GM18907 (cell line): ENCODE measurements around the gene ITGBL1.

Source experiments
- ATAC-seq: cut with Tn5 transposase; IDR thresholded peaks from one replicate; pipeline ENCODE4 v1.9.1; 2021; ENCODE audit warnings: mild to moderate bottlenecking, moderate library complexity; ENCODE audit not compliant: unreplicated experiment

ITGBL1 gene

GRCh38 chr13:101554420-101555125 lies 102.1 kb downstream of the ITGBL1 start:
- ATAC-seq = no peak

GRCh38 chr13:101555610-101556009 lies 103.1 kb downstream of the ITGBL1 start:
- ATAC-seq = no peak

- no peak for ATAC-seq
These were observed 104.2 kb downstream of the ITGBL1 start for GRCh38 chr13:101556676-101557123.

GRCh38 chr13:101565317-101565716 lies 112.8 kb downstream of the ITGBL1 start:
- no peak for ATAC-seq

GRCh38 chr13:101567841-101568240 lies 115.4 kb downstream of the ITGBL1 start:
- ATAC-seq = no peak

- ATAC-seq = no peak
These were observed 117.3 kb downstream of the ITGBL1 start for GRCh38 chr13:101569807-101570206.

GRCh38 chr13:101570410-101570809 lies 117.9 kb downstream of the ITGBL1 start:
- ATAC-seq = no peak

- no peak for ATAC-seq
These were observed 120.0 kb downstream of the ITGBL1 start for GRCh38 chr13:101572456-101572855.

GRCh38 chr13:101575581-101575980 lies 123.1 kb downstream of the ITGBL1 start:
- no peak for ATAC-seq

- no peak for ATAC-seq
These were observed 124.0 kb downstream of the ITGBL1 start for GRCh38 chr13:101576455-101576854.

GRCh38 chr13:101576977-101577376 lies 124.5 kb downstream of the ITGBL1 start:
- ATAC-seq = no peak

- ATAC-seq = no peak
These were observed 126.9 kb downstream of the ITGBL1 start for GRCh38 chr13:101579281-101579802.

GRCh38 chr13:101584331-101584730 lies 131.9 kb downstream of the ITGBL1 start:
- no peak for ATAC-seq

GRCh38 chr13:101590479-101590878 lies 138.0 kb downstream of the ITGBL1 start:
- no peak for ATAC-seq

GRCh38 chr13:101594936-101595335 lies 142.5 kb downstream of the ITGBL1 start:
- peak; percentile 61 for ATAC-seq

GRCh38 chr13:101596803-101597202 lies 144.3 kb downstream of the ITGBL1 start:
- ATAC-seq = no peak

- ATAC-seq = no peak
These were observed 159.3 kb downstream of the ITGBL1 start for GRCh38 chr13:101611491-101612475.

GRCh38 chr13:101612735-101613134 lies 160.3 kb downstream of the ITGBL1 start:
- no peak for ATAC-seq

GRCh38 chr13:101614491-101614890 lies 162.0 kb downstream of the ITGBL1 start:
- no peak for ATAC-seq

- no peak for ATAC-seq
These were observed 166.1 kb downstream of the ITGBL1 start for GRCh38 chr13:101618440-101619187.

- no peak for ATAC-seq
These were observed 168.6 kb downstream of the ITGBL1 start for GRCh38 chr13:101621099-101621498.
